GM19463 (cell line): ENCODE results near the gene XCR1.
"Not testable (repeated sequence)": the region's sequence is repeated elsewhere in the genome, so short reads cannot be mapped to it uniquely, and the experiment has no call there.

Experiments used
- ATAC-seq: cut with Tn5 transposase; IDR thresholded peaks from one replicate; pipeline ENCODE4 v1.9.1; 2021; ENCODE audit warnings: mild to moderate bottlenecking, moderate library complexity; ENCODE audit not compliant: unreplicated experiment

Gene XCR1

DNA sequence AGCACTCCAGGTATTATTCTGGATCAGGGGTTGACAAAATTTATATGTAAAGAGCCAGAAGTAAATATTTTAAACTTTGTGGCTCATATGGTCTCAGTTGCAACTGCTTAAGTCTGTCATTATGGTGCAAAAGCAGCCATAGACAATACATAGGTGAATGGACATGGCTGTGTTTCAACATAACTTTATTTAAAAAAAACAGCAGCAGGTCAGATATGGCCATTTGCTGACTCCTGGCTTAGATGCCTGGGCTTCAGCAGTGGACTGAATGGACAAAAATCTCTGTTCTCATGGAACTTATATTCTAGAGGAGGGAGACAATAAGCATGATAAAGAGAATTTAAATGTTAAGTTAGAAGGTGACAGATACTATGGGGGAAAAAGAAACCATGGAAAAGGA is 20.0 kb downstream of the XCR1 start:
- no peak for ATAC-seq

DNA sequence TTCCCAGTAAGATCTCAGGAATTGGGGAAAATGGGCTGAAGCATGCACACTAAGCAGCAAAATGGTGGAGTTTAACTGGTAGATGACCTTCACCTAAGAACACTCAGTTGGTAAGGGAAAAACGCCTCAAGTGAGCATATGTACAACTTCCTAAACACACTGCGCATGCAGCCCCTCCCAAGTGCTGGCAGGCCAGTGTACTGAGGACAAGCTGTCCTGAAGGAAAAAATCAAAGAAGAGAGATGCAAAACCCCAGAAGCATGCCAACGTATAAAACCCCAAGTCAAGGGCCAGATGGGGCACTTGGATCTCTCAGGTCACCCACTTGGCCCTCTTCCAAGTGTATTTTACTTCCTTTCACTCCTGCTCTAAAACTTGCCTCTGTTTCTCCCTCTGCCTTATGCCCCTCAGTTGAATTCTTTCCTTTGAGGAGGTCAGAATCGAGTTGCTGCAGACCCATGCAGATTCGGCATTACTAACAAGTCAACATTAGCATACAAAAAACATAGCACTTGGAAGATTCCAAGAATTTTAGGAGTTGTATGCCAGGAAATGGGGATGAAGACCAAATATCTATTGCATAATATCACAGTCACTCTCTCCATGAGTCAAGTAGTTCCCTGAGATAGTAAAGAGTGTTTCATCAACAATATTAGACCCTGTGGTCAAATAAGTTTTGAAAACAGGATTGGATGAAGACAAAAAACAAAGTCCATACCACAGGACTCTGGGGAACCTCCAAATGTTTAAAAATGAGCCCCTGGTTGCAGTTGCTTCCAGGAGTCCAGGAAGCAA is 20.8 kb downstream of the XCR1 start:
- no peak for ATAC-seq

DNA sequence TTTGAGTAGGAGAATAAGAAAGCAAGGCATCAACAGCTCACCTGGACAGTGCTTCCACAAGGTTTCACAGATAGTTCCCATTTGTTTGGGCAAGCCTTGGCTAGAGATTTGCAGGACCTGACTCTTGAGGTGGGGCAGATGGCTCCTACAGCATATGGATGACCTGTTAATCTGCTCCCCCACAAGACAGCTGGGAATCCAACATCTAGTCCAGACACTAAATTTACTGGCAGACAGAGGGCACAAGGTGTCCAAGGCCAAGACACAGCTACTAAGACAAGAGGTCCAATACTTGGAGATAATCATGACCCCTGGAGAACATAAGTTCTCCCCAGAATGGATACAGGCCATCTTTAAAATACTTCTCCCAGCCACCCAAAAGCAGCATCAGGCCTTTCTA is 23.6 kb downstream of the XCR1 start:
- not testable (repeated sequence) for ATAC-seq

DNA sequence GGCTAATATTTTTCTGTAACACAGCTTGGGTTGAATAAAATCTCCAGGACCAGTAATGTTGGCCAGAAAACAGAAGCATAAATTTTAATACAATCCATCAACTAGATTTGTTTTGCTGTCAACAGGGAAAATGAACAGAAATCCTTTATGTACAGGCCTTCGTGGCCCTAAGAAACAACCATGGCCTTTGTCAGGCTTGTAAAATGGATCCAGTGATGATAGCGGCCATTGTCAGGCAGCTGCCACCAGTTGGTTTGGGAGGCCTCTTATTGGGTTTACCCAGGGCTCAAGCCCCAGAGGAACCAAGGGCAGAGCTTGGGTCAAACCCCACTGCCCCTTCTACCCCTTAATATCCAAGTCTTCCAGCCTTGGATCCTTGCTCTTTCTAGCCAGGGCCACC is 26.1 kb downstream of the XCR1 start:
- no peak for ATAC-seq

DNA sequence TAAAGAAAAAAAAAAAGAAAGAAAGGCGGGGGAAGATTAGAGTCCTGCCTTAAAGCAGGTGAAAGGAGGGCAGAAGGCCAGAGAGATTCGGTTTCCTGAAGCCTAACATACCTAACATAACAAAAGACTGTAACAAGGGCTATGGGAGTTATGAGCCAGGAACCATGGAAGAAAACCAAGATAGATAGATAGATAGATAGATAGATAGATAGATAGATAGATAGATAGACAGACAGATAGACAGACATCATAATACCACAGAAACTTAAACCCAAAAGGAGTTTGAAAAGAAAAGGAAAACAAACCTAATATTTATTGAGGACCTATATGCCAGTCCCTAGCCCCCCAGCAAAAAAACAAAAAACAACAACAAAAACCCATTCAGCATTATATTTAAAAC is 29.3 kb downstream of the XCR1 start:
- ATAC-seq, result no peak

DNA sequence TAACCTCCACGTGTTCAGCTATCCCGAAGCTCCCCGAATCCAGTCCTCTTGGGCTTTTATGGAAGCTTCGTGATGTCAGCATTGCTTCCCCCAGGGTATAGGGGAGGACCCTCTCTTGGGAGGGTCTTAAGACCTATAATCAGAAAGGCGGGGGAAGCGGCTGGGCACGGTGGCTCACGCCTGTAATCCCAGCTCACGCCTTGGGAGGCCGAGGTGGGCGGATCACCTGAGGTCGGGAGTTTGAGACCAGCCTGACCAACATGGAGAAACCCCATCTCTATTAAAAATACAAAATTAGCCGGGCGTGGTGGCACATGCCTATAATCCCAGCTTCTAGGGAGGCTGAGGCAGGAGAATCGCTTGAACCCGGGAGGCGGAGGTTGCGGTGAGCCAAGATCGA is 29.8 kb downstream of the XCR1 start:
- not testable (repeated sequence) for ATAC-seq

DNA sequence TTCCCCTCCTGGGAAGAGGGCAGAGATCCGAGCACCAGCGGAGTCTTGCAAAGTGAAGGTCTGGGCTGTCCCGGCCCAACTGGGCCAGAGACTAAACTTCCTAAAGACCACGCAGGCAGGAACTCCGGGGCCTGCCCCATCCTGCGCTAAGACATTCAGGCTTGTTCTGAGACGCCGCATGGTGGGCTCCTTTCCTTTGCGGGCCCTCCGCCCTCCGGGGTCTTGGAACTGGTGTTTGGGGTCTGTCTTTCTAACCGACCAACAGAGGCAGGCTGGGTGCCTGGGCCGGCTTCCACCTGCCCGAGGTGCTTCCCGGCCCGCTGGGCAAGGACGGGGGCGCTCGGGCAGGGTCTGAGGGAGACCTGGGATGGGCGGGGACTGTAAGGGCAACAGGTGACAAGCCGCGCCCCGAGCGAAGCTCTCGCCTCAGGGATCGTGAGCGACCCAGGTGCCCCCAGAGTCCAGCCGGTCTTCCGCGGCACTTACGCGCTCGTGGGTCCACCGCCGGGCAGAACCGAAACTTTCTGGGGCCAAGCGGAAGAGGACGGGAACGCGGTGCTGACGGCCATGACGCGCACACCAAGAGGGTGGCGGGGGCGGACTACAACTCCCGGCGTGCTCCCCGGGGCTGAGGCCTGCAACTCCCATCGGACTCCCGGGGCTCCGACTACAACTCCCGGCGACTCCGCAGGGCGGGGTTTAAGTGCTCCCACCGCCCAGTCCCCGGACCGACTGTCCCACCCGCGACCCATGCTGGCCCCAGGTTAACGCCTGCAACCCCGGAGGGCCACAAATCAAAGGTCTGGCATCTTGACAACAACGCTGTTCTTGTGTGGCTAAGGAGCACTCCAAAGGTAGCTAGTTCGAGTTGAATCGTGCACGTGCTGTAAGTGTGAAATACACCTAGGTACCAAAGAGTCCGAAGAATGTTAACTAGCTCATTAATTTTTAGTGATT is 31.8 kb downstream of the XCR1 start, which contains the start of gene FYCO1:
FYCO1 (minus strand) TSS at position 589 of the 957 bp plus-strand sequence. CDS start 10,914 bp downstream, outside the sequence.
- ATAC-seq, result peak; percentile 93

DNA sequence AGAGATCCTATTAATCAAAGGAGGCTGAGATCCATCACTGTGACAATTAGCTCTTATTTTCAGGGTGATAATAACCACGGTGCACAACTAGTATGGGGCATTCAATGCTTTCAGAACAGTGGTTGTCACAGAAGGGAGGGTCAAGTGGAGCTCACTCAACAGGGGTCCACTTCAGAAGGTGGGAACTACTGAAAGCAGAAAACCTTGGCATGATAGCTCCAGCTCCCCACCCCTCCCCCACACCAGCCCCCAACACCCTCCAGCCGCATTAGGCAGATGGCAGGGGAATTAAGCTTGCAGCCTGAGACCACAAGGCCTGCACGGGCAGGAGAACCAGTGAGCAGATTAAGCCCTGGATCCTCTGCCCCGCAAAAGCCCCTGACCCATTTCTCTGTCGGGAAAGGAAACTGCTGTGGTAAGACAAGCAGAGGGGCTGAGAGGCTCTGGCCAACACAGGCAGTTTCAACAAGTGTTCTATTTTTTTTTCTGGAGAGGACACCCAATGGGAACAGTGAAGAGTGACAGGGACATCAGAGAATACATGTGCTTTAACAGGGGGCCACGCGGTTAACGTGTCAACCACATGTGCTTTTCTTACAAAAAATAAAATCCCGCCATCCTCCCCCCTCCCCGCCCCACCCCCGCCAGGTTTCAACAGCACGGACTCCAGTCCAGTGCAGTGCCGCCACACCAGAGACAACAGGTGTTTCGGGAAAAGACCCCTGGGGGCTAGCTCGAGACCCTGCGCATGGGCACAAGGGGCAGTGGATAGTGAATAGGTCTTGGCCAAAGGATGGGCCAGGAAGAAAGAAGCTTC is 32.7 kb downstream of the XCR1 start:
- ATAC-seq, result peak; percentile 20

DNA sequence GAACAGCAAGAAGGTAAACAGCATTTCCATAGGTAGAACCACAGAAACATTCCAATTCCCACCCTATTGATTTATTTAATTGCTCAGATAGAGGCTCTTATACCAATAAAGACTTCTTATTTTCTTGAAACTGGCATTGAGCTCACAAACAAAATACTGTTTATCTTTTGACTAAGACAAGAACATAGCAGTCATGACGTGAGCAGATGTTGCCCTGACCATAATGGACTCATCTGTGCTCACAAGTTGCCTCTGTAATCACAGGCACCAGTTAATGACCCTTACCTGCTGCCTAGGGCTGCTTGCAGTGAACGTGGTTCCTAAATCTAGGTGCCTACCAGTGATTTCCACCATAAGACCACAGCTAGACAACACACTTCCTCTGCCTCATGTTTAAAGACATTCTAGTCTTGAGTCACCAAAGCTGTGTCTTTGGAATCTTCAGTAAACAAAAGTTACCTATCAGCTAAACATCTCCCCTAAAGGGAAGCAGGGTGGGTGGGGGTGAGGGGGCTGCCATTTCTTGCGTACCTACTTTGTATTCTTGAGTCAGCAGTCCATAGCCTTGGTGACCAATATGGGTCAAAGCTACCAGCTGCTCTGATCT is 33.8 kb downstream of the XCR1 start:
- ATAC-seq, result no peak

DNA sequence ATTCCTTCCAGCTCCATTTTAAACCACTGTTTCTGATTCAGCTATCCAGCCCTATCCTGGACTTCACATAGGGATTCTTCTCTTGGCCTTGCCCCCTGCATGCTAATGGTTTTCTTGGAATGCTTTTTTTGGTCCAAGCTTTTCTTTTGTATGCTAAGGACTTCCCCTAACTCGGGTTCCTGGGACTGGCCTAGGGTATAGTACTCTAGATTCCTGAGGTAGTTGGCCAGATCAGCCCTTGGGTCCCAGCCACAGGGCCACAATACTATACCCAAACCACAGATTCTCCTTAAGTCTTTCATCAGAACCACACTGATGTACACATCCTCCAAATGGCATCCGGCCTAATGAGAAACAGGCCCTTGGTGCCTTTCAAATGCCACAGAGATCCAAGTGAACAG is 34.5 kb downstream of the XCR1 start:
- no peak for ATAC-seq

DNA sequence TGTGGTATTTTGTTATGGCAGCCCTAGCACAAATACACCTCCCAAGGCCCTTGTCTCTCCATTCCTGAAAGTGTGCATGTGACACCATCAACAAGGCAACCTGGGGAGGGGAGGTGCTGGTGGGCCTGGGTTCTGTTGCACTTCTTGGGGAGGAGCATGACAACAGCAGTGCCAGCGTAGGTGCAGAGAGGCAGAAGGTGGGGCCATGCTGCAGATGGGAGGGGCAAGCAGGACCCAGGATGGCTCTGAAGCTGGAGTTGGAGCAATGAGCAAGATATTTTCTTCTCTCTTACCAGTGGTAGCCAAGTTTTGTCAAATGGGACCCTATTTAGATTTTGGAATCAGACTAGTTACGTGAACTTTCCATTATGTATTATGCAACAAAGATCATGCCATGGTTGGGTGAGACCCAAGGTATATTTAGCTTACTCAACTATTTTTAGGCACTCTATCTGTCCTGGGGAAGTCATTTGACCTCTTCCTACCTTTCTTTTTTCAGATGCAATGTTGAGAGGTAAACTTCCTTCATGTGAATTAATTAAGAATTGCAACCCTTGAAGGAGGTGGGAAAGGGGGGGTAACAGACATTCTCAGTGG is 35.1 kb downstream of the XCR1 start:
- no peak for ATAC-seq

DNA sequence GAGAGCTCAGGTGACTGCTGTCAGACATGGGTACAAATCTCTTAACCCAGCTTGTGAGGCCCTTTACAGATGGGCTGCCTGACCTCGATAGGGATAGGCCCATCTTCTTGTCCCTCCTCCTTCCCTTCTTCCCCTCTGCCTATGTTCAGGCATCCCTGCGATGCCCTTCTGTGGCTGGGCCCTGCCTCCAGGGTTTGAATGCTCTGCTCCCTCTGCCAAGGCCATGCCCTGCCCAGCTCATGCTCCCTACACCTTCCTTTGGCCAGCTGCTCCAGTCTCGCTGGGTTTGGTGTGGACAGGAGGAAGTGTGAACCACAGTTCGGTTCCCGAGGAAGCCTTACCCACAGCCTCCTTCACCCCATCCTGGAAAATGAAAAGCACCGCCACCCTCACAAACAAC is 35.9 kb downstream of the XCR1 start:
- no peak for ATAC-seq

DNA sequence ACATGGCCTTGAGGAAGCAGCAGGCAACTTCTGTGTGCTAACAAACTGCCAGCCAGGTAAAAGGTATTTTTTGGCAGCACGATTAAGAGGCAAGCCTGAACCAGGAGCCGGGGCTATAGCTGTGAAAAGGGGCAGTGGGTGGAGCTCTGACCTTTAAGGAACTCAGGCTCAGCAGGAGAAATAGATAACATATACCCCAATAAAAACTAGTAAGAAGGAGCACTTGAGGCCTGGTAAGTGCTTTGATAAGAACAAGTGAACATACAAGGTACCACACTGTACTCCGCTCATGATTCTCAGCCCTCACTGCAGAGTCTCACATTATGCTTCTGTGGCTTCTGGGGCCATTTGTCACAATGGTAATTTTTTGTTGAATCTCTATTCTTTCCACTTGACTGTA is 37.1 kb downstream of the XCR1 start:
- ATAC-seq, result no peak

DNA sequence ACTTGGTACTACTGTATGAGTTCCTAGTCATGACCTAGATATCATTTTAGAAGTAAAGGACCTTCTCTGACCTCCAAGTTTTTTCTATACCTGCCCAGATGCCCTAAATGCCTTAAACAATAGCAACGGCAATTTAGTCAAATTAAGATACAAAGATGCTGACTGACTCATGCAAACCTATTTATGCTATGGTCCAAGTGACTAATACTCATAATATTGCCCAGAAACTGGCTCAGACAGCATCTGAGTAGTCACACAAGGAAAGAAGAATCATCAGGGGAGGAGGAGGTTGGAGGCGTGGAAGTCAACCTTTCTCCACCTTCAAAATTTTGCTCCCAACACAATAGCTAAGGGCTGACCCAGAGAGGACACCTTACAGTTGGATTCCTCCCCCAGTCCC is 38.5 kb downstream of the XCR1 start:
- ATAC-seq, result no peak

DNA sequence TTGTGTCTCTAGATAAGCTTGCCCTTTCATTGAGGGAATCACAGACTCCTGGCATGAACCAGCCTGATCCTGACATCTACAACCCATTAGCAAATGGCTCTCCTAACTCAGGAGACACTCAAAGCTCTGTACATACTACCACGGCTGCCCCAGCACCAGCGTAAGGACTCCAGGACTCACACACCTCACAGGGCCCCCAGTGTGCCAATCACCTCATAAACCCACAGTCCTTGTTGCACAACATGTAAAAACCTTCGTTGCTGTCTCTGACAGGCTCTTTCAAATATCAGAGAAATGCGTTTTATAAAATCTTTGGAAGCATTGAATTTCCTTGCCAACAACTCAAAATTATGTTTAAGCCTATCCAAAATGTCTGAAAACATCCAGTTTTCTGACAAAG is 38.9 kb downstream of the XCR1 start:
- no peak for ATAC-seq

DNA sequence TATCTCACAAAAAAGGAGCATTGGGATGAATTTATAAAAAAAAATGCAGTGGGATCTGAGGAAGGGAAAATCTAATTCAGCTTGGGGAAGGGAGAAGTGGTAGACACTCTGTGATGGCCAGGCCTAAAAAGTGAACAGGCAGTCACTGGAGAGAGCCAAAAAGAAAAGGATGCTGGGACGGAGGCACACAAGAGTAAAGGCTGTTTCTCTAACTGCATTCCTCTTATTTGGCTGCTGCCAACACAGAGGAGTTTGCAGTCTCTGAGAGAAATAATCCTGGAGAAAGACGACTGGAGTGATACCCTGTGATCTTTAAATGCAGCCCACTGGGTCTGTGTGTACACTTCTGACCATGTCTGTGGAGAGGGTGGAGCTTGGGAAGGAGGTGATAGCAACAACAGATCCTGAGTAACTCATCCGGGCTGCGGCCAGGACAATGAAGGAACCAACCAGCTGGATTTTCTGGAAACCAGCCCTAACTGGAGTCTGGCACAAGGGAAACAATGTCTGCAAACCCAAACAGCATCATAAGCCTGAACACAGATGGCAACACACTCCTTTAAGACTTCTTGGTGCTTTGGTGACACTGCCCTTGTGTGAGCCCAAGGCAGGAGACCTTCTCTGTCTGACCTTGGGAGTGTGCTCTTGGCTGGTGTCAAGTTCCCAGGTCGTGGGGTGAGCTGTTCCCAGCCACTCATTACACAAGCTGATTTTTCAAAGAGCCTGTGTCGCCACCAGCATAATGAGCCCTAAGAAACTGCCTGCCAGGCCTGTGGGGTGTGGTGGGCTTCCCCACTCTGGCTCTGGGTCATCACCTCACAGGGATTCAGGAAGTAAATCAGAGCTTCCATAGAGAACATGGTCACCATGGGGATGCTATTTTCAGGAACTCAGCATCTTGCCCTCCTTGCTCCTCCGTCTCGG is 39.7 kb downstream of the XCR1 start:
- ATAC-seq, result no peak

DNA sequence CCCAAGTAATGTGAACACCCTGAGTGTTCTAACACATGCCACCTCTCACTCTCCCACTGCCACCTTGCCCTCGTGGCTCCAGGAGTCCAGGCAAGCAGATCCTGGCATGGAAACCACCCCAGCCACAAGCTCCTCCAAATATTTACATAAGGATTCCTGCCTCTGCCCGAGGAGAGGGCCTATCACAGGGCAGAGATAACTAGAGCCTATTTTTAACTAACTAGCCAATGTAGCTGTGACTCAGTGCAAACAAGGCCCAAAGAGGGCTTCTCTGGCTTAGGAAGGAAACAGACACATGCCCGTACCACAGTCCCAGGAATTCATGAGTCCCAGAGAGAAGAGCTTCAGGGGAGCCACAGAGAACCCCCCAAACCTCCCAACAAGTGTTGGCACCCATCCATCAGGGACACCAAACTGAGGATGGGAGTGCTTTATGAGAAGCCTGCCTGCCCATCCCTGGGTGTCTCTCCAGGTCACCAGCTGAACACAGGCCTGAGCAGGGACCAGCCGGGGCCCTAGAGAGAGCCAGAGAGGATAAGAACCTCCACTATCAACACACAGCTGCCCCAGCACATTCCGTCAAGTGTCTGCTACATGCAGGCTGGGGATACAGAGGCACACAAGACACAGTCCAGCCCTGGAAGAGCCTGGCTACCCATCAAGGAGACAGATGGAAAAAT is 40.8 kb downstream of the XCR1 start:
- ATAC-seq, result no peak

DNA sequence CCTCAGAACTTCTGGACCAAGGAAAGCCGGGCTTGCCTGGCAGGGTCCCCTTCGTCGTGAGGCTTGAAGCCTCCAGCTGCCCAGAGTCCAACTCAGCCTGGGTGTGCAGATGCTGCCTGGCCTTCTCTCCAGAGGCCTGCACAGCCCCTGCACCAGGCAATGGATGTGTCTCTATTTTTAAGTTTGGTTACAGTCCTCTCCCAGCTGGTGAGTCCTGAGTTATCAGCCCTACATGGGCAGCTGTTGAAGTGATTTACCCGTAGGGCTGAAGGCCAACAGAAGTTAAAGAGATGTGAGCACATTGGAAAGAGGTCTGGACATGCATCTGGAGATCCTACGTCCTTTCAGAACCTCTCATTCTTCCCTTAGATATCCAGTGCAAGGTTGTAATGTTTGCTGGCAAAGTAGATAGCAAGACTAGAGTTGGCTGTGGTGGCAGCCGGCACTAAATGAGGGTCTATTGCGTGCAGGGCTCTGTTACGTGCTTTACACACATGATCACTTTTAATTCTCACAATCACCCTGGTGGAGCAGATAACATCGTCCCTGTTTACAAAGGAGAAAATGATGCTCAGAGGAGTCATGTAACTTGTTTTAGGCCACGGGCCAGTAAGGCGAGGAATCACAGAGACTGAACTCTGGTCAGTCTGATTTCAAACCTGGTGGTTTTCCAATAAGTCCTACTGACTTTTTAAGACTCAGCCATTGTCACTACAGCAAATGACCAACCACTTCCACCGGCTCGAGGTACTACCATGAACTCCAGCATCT is 41.6 kb downstream of the XCR1 start:
- no peak for ATAC-seq
